Endothelial cell of umbilical vein (primary cell): ENCODE results near the gene SGPP1. TPM values are rescaled to one million over a fixed set of nuclear protein-coding genes. Genes with fewer than 3 reads are reported as not detected.

Experiments used
- BruUV-seq: library from RNA; stranded (reverse); fragments of 400-500 nt; replicated peaks from 2 replicates; lab custom pipeline; 2021; lab: Mats Ljungman, UMichigan
- CTCF ChIA-PET: fragments of 300-600, 350-600 bp; sonication (Branson Sonifier 250); formaldehyde crosslinking; loops from one replicate; lab custom pipeline; 2021; ENCODE audit warnings: antibody characterized with exemption, inconsistent platforms; lab: Charles Lee
- POLR2A ChIA-PET: fragments of 300-600, 350-600 bp; sonication (Branson Sonifier 250); formaldehyde crosslinking; loops from one replicate; lab custom pipeline; 2021; ENCODE audit warnings: antibody characterized with exemption, inconsistent platforms; lab: Charles Lee
- DNase-seq: peaks from one replicate; pipeline ENCODE4 v3.0.0-alpha.2; 2011; ENCODE audit warnings: low read depth, low spot score
- FAIRE-seq: peaks from 2 replicates; lab custom pipeline; 2011; peaks lifted over from hg19 to GRCh38; lab: Jason Lieb, UNC
- H2AFZ ChIP-seq: 2 replicates; pipeline ENCODE4 v1.6.0; 2012; ENCODE audit warnings: low read depth, low read length, control low read depth, inconsistent platforms
- H3K27ac ChIP-seq: 2 replicates; pipeline ENCODE4 v1.5.1; 2011; ENCODE audit warnings: low read depth, mild to moderate bottlenecking, control low read depth, low read length, moderate library complexity; ENCODE audit not compliant: insufficient read depth
- H3K27me3 ChIP-seq, 2 experiments: 2 replicates each; pipeline versions ENCODE4 v1.6.0 to v1.6.1; 2011; ENCODE audit warnings: low read length in 2 of 2, mixed read lengths in 1 of 2; ENCODE audit not compliant: control insufficient read depth in 2 of 2, insufficient read depth in 2 of 2
- H3K36me3 ChIP-seq, 2 experiments: 2 replicates in 1 of 2; 3 replicates in 1 of 2; pipeline ENCODE4 v1.5.1; 2011; ENCODE audit warnings: low read length in 2 of 2, mild to moderate bottlenecking in 1 of 2, moderate library complexity in 1 of 2; ENCODE audit not compliant: control insufficient read depth in 2 of 2, insufficient read depth in 2 of 2; ENCODE audit errors: extremely low read depth in 1 of 2
- H3K4me1 ChIP-seq: 3 replicates; pipeline ENCODE4 v1.5.1; 2011; ENCODE audit warnings: mild to moderate bottlenecking, low read length; ENCODE audit not compliant: control insufficient read depth, insufficient read depth; ENCODE audit errors: extremely low read depth
- H3K4me2 ChIP-seq: 2 replicates; pipeline ENCODE4 v1.6.1; 2011; ENCODE audit warnings: low read length, control low read depth, mixed read lengths; ENCODE audit not compliant: insufficient read depth
- H3K4me3 ChIP-seq, 3 experiments: fragments of 200-600 bp in 1 of 3; sonication (generic), shearing (Covaris generic) in 1 of 3; replicated peaks in 1 of 3; 2 replicates each; pipeline ENCODE4 v1.5.1; 2011 to 2016; ENCODE audit warnings: control low read depth in 3 of 3, low read length in 3 of 3, mild to moderate bottlenecking in 2 of 3, inconsistent platforms in 1 of 3, low read depth in 1 of 3, moderate library complexity in 1 of 3; ENCODE audit not compliant: insufficient read depth in 1 of 3
- H3K79me2 ChIP-seq: 2 replicates; pipeline ENCODE4 v1.6.0; 2012; ENCODE audit warnings: low read length, inconsistent platforms; ENCODE audit not compliant: control insufficient read depth, insufficient read depth
- H3K9ac ChIP-seq: replicated peaks from 2 replicates; pipeline ENCODE3; 2011; ENCODE audit warnings: low read length, control low read depth; ENCODE audit not compliant: insufficient read depth; ENCODE audit errors: extremely low read depth
- H3K9me1 ChIP-seq: replicated peaks from 3 replicates; pipeline ENCODE4 v1.6.0; 2011; ENCODE audit warnings: mild to moderate bottlenecking, low read length; ENCODE audit not compliant: control insufficient read depth, insufficient read depth; ENCODE audit errors: extremely low read depth
- H3K9me3 ChIP-seq: replicated peaks from 2 replicates; pipeline ENCODE4 v1.5.1; 2012; ENCODE audit warnings: low read length, inconsistent platforms; ENCODE audit not compliant: control insufficient read depth, insufficient read depth
- H4K20me1 ChIP-seq: replicated peaks from 2 replicates; pipeline ENCODE3; 2011; ENCODE audit warnings: mild to moderate bottlenecking, low read length; ENCODE audit not compliant: control insufficient read depth, insufficient read depth; ENCODE audit errors: extremely low read depth
- EZH2 ChIP-seq: IDR thresholded peaks from 2 replicates; pipeline ENCODE4 v1.6.1; 2012; ENCODE audit warnings: borderline replicate concordance, low read depth, mild to moderate bottlenecking, moderate library complexity, low read length, inconsistent platforms; ENCODE audit not compliant: severe bottlenecking
- FOS ChIP-seq: IDR thresholded peaks from 2 replicates; pipeline ENCODE4 v1.6.1; 2011; ENCODE audit warnings: mild to moderate bottlenecking, low read length, moderate library complexity, borderline replicate concordance; ENCODE audit not compliant: insufficient read depth
- GATA2 ChIP-seq: IDR thresholded peaks from 2 replicates; pipeline ENCODE4 v1.7.0; 2011; ENCODE audit warnings: low read depth, mild to moderate bottlenecking, moderate library complexity, mixed read lengths, low read length; ENCODE audit not compliant: insufficient read length, insufficient read depth
- JUN ChIP-seq: IDR thresholded peaks from 2 replicates; pipeline ENCODE4 v1.6.1; 2011; ENCODE audit warnings: borderline replicate concordance, low read depth; ENCODE audit not compliant: insufficient read length, insufficient read depth
- MYC ChIP-seq: IDR thresholded peaks from one replicate; pipeline ENCODE4 v1.6.1; 2011; ENCODE audit warnings: mild to moderate bottlenecking, low read depth, low read length
- POLR2A ChIP-seq: IDR thresholded peaks from 2 replicates; pipeline ENCODE4 v1.6.1; 2012; ENCODE audit warnings: low read depth, mild to moderate bottlenecking, control low read depth, low read length
- POLR2AphosphoS5 ChIP-seq: IDR thresholded peaks from 2 replicates; pipeline ENCODE4 v1.6.1; 2012; ENCODE audit warnings: low read depth, mild to moderate bottlenecking, control low read depth, low read length, moderate library complexity; ENCODE audit not compliant: insufficient read depth
- dilution Hi-C: fragments of 300-500 bp; cut with MboI; formaldehyde crosslinking; loops from one replicate; pipeline ENCODE4 v1.15.0; 2019; ENCODE audit warnings: low sequenced_read_pairs; ENCODE audit not compliant: extremely low pct_ligation_motif_present
- intact Hi-C: fragments of 100-400 bp; cut with micrococcal nuclease; formaldehyde crosslinking; loops from one replicate; pipeline ENCODE4 v1.10.0; 2022
- polyA plus RNA-seq, 4 experiments: library from polyadenylated mRNA; depleted of rRNA in 3 of 4; stranded (reverse) in 3 of 4; unstranded in 1 of 4; fragments of >200 nt; gene quantifications; 2 replicates each; pipeline versions ENCODE4 v1.2.1 to v1.2.3, GENCODE V29; 2011 to 2012; ENCODE audit warnings: missing spikeins in 1 of 4
- total RNA-seq: library from RNA; stranded (reverse); gene quantifications from 2 replicates; pipeline ENCODE4 v1.2.3, GENCODE V29; 2021
- TF ChIP-seq, protein P1 (sequence below), 2 donors: IDR thresholded peaks; 1 replicate in 1 of 2; 2 replicates in 1 of 2; pipeline ENCODE4 v1.5.1; 2011; ENCODE audit warnings: low read length in 2 of 2, mild to moderate bottlenecking in 2 of 2, moderate library complexity in 2 of 2, control low read depth in 1 of 2, inconsistent platforms in 1 of 2, low read depth in 1 of 2; ENCODE audit not compliant: insufficient read depth in 1 of 2; ENCODE audit errors: extremely low read depth in 1 of 2
- TF ChIP-seq, protein P2 (sequence below): IDR thresholded peaks from 2 replicates; pipeline ENCODE4 v1.6.1; 2011; ENCODE audit not compliant: insufficient read depth, insufficient read length

Gene SGPP1
- total and polyA plus RNA-seq, 2 donors (not counting 3 experiments of a cell fraction or from before 2014, with no cell fraction given) = 6.2 to 7.9 TPM

DNA sequence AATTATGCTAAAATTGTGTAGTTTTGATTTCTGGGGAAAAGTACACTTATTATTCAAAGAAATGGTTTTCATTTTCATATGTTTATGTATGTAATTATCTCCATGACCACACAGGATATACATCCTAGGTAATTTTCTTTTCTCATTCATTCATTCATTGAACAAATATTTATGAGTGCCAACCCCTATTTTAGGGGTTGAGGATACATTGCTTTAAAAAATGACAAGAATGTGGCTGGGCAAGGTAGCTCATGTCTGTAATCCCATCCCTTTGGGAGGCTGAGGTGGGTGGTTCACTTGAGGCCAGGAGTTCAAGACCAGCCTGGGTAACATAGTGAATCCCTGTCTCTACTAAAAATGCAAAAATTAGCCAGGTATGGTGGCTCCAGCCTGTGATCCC is 40.9 kb downstream of the SGPP1 start:
- intact Hi-C loops = no loop called here
- Histone ChIP-seq H2AFZ (no peak overlapping the region), H4K20me1 (no peaks in the 10 kb centered on the region), H3K9ac (no peak overlapping the region), H3K27me3 (no peaks in the 10 kb centered on the region), H3K4me3 (no peak overlapping the region), H3K9me3 (no peaks in the 10 kb centered on the region), H3K27ac (no peak overlapping the region), H3K4me2 (no peak overlapping the region), H3K9me1 (no peaks in the 10 kb centered on the region), H3K4me1 (no peaks in the 10 kb centered on the region), H3K36me3 (peaks cover 0 to 4% of the 10 kb centered on the region in 2 experiments), H3K79me2 (no peaks in the 10 kb centered on the region)
- ChIA-PET POLR2A (no interaction called here), CTCF (no interaction called here)
- DNase-seq (no peak), FAIRE-seq (no peak)
- dilution Hi-C loops = no loop called here
- no TSS peak for BruUV-seq
- no peak for TF ChIP-seq MYC
- no peak for TF ChIP-seq EZH2
- TF ChIP-seq GATA2 = no peak
- TF ChIP-seq, protein P1, sequence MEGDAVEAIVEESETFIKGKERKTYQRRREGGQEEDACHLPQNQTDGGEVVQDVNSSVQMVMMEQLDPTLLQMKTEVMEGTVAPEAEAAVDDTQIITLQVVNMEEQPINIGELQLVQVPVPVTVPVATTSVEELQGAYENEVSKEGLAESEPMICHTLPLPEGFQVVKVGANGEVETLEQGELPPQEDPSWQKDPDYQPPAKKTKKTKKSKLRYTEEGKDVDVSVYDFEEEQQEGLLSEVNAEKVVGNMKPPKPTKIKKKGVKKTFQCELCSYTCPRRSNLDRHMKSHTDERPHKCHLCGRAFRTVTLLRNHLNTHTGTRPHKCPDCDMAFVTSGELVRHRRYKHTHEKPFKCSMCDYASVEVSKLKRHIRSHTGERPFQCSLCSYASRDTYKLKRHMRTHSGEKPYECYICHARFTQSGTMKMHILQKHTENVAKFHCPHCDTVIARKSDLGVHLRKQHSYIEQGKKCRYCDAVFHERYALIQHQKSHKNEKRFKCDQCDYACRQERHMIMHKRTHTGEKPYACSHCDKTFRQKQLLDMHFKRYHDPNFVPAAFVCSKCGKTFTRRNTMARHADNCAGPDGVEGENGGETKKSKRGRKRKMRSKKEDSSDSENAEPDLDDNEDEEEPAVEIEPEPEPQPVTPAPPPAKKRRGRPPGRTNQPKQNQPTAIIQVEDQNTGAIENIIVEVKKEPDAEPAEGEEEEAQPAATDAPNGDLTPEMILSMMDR (IDR thresholded peaks at IDR 0.05; ENCODE audit: extremely low read depth in 1 of 2, insufficient read depth in 1 of 2, low read depth in 1 of 2, low read length in 2 of 2) = no peak
- no peak for TF ChIP-seq POLR2AphosphoS5
- TF ChIP-seq, protein P2, sequence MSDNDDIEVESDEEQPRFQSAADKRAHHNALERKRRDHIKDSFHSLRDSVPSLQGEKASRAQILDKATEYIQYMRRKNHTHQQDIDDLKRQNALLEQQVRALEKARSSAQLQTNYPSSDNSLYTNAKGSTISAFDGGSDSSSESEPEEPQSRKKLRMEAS = no peak
- no peak for TF ChIP-seq FOS
- TF ChIP-seq POLR2A = no peak
- no peak for TF ChIP-seq JUN
